HepG2 (cell line): ENCODE data around the gene SNX9. TPM values are rescaled to one million over a fixed set of nuclear protein-coding genes. Genes with fewer than 3 reads are reported as not detected.

Source experiments
- ATAC-seq: fragments of 200-7000 bp; cut with Tn5 transposase; 3 replicates; pipeline ENCODE4 v1.9.1; 2020; ENCODE audit warnings: mild to moderate bottlenecking, moderate library complexity
- BruUV-seq: library from RNA; stranded (reverse); fragments of 400-500 nt; replicated peaks from 2 replicates; lab custom pipeline; 2021; lab: Mats Ljungman, UMichigan
- CTCF ChIA-PET: fragments of 300-600 bp; formaldehyde crosslinking; extraction: SDS; loops from one replicate; lab custom pipeline; 2021; ENCODE audit warnings: low total read pairs, inconsistent platforms, low intra/inter-chr PET ratio; lab: Yijun Ruan, JAX
- POLR2A ChIA-PET: fragments of 350-600 bp; sonication (Branson Sonifier 250); formaldehyde crosslinking; loops from one replicate; lab custom pipeline; 2020; ENCODE audit warnings: antibody characterized with exemption, inconsistent platforms; lab: Yijun Ruan, JAX
- DNase-seq: peaks from one replicate; pipeline ENCODE4 v3.0.0-alpha.2; 2015; ENCODE audit warnings: low spot score
- FAIRE-seq: peaks from 3 replicates; lab custom pipeline; 2011; peaks lifted over from hg19 to GRCh38; lab: Jason Lieb, UNC
- H2AFZ ChIP-seq: one replicate; pipeline ENCODE4 v1.6.1; 2011; ENCODE audit warnings: low read length, inconsistent platforms
- H3K27ac ChIP-seq: fragments of 300-600 bp; 3 replicates; pipeline ENCODE4 v1.8.0; 2011; ENCODE audit warnings: mixed run types, mild to moderate bottlenecking, mixed read lengths, low read length, inconsistent platforms; ENCODE audit not compliant: insufficient read depth; ENCODE audit errors: extremely low read length
- H3K27me3 ChIP-seq, 2 experiments: fragments of 200-600 bp in 1 of 2; 2 replicates in 1 of 2; 3 replicates in 1 of 2; pipeline versions ENCODE4 v1.6.0 to v1.8.0; 2011; ENCODE audit warnings: low read length in 2 of 2, mild to moderate bottlenecking in 2 of 2, moderate library complexity in 2 of 2, inconsistent platforms in 1 of 2; ENCODE audit not compliant: insufficient read depth in 2 of 2, control insufficient read depth in 1 of 2
- H3K36me3 ChIP-seq, 2 experiments: fragments of 200-600 bp in 1 of 2; replicated peaks in 1 of 2; 2 replicates in 1 of 2; 3 replicates in 1 of 2; pipeline versions ENCODE4 v1.5.1 to v1.8.0; 2011; ENCODE audit warnings: low read length in 2 of 2, inconsistent platforms in 1 of 2; ENCODE audit not compliant: insufficient read depth in 2 of 2, control insufficient read depth in 1 of 2
- H3K4me1 ChIP-seq: 2 replicates; pipeline ENCODE4 v1.5.1; 2012; ENCODE audit warnings: low read length, inconsistent platforms; ENCODE audit not compliant: insufficient read depth
- H3K4me2 ChIP-seq: 2 replicates; pipeline ENCODE4 v1.6.0; 2011; ENCODE audit warnings: low read depth, low read length, inconsistent platforms
- H3K4me3 ChIP-seq, 3 experiments: fragments of 200-600 bp in 1 of 3; sonication (generic), shearing (Covaris generic) in 1 of 3; replicated peaks in 1 of 3; 2 replicates each; pipeline ENCODE4 v1.5.1; 2011 to 2016; ENCODE audit warnings: low read length in 3 of 3, inconsistent platforms in 2 of 3, low read depth in 2 of 3, mild to moderate bottlenecking in 2 of 3, control low read depth in 1 of 3, mixed read lengths in 1 of 3; ENCODE audit not compliant: insufficient read depth in 1 of 3
- H3K79me2 ChIP-seq: one replicate; pipeline ENCODE4 v1.6.1; 2011; ENCODE audit warnings: low read length, inconsistent platforms; ENCODE audit not compliant: insufficient read depth
- H3K9ac ChIP-seq: 2 replicates; pipeline ENCODE4 v1.6.0; 2011; ENCODE audit warnings: mild to moderate bottlenecking, low read depth, low read length, inconsistent platforms; ENCODE audit not compliant: insufficient read depth
- H3K9me3 ChIP-seq: 2 replicates; pipeline ENCODE4 v1.5.1; 2012; ENCODE audit warnings: mild to moderate bottlenecking, low read length
- H4K20me1 ChIP-seq: 2 replicates; pipeline ENCODE4 v1.6.0; 2011; ENCODE audit warnings: inconsistent platforms, mild to moderate bottlenecking, low read length, moderate library complexity; ENCODE audit not compliant: insufficient read depth
- AHDC1 ChIP-seq: sonication (generic); formaldehyde crosslinking; IDR thresholded peaks from 2 replicates; pipeline ENCODE4 v1.5.1; 2020; ENCODE audit warnings: mild to moderate bottlenecking, missing genetic modification reagents, borderline replicate concordance
- ARID3A ChIP-seq: IDR thresholded peaks from 2 replicates; pipeline ENCODE4 v1.6.1; 2012; ENCODE audit warnings: low read depth, low read length, improper control_type of control experiment
- FOSL2 ChIP-seq: sonication (generic); formaldehyde crosslinking; IDR thresholded peaks from 2 replicates; pipeline ENCODE4 v1.4.0; 2020; ENCODE audit warnings: missing genetic modification reagents
- FOXA3 ChIP-seq: IDR thresholded peaks from 2 replicates; pipeline ENCODE4 v1.6.1; 2016; ENCODE audit warnings: missing genetic modification reagents, missing compliant biosample characterization
- FOXP1 ChIP-seq, 2 experiments: fragments of 450-650 bp in 1 of 2; IDR thresholded peaks; 2 replicates each; pipeline ENCODE4 v1.6.1; 2017 to 2018; ENCODE audit warnings: antibody characterized with exemption in 1 of 2
- GATAD2A ChIP-seq: IDR thresholded peaks from 2 replicates; pipeline ENCODE4 v1.6.1; 2016
- NKX3-1 ChIP-seq: sonication (generic); formaldehyde crosslinking; IDR thresholded peaks from 2 replicates; pipeline ENCODE4 v1.5.0; 2020; ENCODE audit warnings: missing genetic modification reagents
- PRMT3 ChIP-seq: sonication (generic); formaldehyde crosslinking; IDR thresholded peaks from 2 replicates; pipeline ENCODE4 v1.8.1; 2022; ENCODE audit warnings: low read depth, mild to moderate bottlenecking, moderate library complexity, missing genetic modification reagents, borderline replicate concordance
- SOX13 ChIP-seq, 3 experiments: fragments of 450-650 bp in 1 of 3; sonication (generic) in 1 of 3; formaldehyde crosslinking in 1 of 3; IDR thresholded peaks in 2 of 3; conservative IDR thresholded peaks in 1 of 3; 2 replicates each; pipeline versions ENCODE4 v1.5.0 to v1.6.1; 2016 to 2020; ENCODE audit warnings: antibody characterized with exemption in 1 of 3, mild to moderate bottlenecking in 1 of 3, missing compliant biosample characterization in 1 of 3, missing genetic modification reagents in 1 of 3, moderate library complexity in 1 of 3
- SOX5 ChIP-seq: IDR thresholded peaks from 2 replicates; pipeline ENCODE4 v1.6.1; 2016; ENCODE audit warnings: borderline replicate concordance
- SOX6 ChIP-seq, 2 experiments: fragments of 450-650 bp in 1 of 2; sonication (generic) in 1 of 2; formaldehyde crosslinking in 1 of 2; IDR thresholded peaks; 2 replicates each; pipeline versions ENCODE4 v1.4.0 to v1.6.1; 2017 to 2020; ENCODE audit warnings: antibody characterized with exemption in 1 of 2, mild to moderate bottlenecking in 1 of 2, missing genetic modification reagents in 1 of 2
- SSRP1 ChIP-seq: IDR thresholded peaks from 2 replicates; pipeline ENCODE4 v1.6.1; 2016; ENCODE audit warnings: control low read depth
- ZKSCAN5 ChIP-seq: sonication (generic); formaldehyde crosslinking; IDR thresholded peaks from 2 replicates; pipeline ENCODE4 v1.5.1; 2020; ENCODE audit warnings: mild to moderate bottlenecking, missing genetic modification reagents
- ZNF335 ChIP-seq: sonication (generic); formaldehyde crosslinking; IDR thresholded peaks from 2 replicates; pipeline ENCODE4 v1.4.0; 2020; ENCODE audit warnings: missing genetic modification reagents
- ZNF776 ChIP-seq: sonication (generic); formaldehyde crosslinking; IDR thresholded peaks from 2 replicates; pipeline ENCODE4 v1.4.0; 2020; ENCODE audit warnings: mild to moderate bottlenecking, missing genetic modification reagents
- ZNF782 ChIP-seq: sonication (generic); formaldehyde crosslinking; IDR thresholded peaks from 2 replicates; pipeline ENCODE4 v1.4.0; 2020; ENCODE audit warnings: missing genetic modification reagents, mild to moderate bottlenecking, borderline replicate concordance
- WGBS: methylation state at CpG from one replicate; pipeline ENCODE4 v1.1.6; 2017; ENCODE audit warnings: low lambda C conversion rate; 5-methylcytosine and 5-hydroxymethylcytosine counted together
- in situ Hi-C: cut with HindIII; loops from 2 replicates; pipeline ENCODE4 v1.10.0; 2017; ENCODE audit warnings: low pct_unique_long_range_greater_than_20kb; ENCODE audit not compliant: extremely low pct_ligation_motif_present
- intact Hi-C: fragments of 100-400 bp; cut with micrococcal nuclease; formaldehyde crosslinking; loops from one replicate; pipeline ENCODE4 v1.10.0; 2022; ENCODE audit not compliant: unreplicated experiment
- polyA plus RNA-seq, 8 experiments: library from polyadenylated mRNA; depleted of rRNA in 3 of 8; stranded (reverse) in 7 of 8; unstranded in 1 of 8; fragments of >200 nt; fragmentation: Illumina TruSeq in 4 of 8; extraction: Trizol in 4 of 8; gene quantifications; 2 replicates each; pipeline versions ENCODE4 v1.2.1 to v1.2.3, GENCODE V29; 2011 to 2016; ENCODE audit warnings: low read depth in 4 of 8, missing spikeins in 1 of 8, mixed read lengths in 1 of 8; ENCODE audit not compliant: insufficient read depth in 1 of 8
- total RNA-seq, 5 experiments: library from RNA; depleted of rRNA; stranded (reverse); fragments of >200 nt; fragmentation: Illumina TruSeq; extraction: Trizol; gene quantifications; 2 replicates each; pipeline ENCODE4 v1.2.3, GENCODE V29; 2016; ENCODE audit warnings: low read depth in 1 of 5

The SNX9 gene
- total and polyA plus RNA-seq, 2 of the 13 experiments (the other 11 are each of a cell fraction or from before 2014, with no cell fraction given), result 21.9 to 36.0 TPM

GRCh38 chr6:157779705-157780604, 43.1 kb upstream of the SNX9 start:
- Histone ChIP-seq H3K4me2 (peak overlapping the region; percentile 19; the same call in 1 of the 2 replicates), H3K4me3 (no peak overlapping the region), H3K27ac (no peak overlapping the region), H3K79me2 (no peaks in the 10 kb centered on the region), H2AFZ (no peak overlapping the region), H3K36me3 (no peaks in the 10 kb centered on the region), H3K27me3 (peaks cover 2 to 28% of the 10 kb centered on the region in 2 experiments; a peak in 3 of 5 replicates), H3K9ac (no peak overlapping the region), H3K4me1 (peaks cover 9% of the 10 kb centered on the region), H4K20me1 (no peaks in the 10 kb centered on the region), H3K9me3 (no peaks in the 10 kb centered on the region)
- WGBS, result 19% methylated on average over 9 of the region's 9 CpGs
- DNase-seq (no peak), ATAC-seq (peak; percentile 76), FAIRE-seq (peak; percentile 37)
- CTCF ChIA-PET, result no interaction called here
- in situ Hi-C loops, result no loop called here
- no TSS peak for BruUV-seq
- POLR2A ChIA-PET, result no interaction called here
- intact Hi-C loops, result no loop called here
- no peak for TF ChIP-seq ZNF782 (CRISPR knock-in tag)
- no peak for TF ChIP-seq ZNF776 (CRISPR knock-in tag)
- no peak for TF ChIP-seq PRMT3
- TF ChIP-seq AHDC1 (CRISPR knock-in tag), result no peak
- peak; percentile 29; the same call in 1 of the 2 replicates for TF ChIP-seq FOXA3 (CRISPR knock-in tag)
- no peak for TF ChIP-seq SOX6 (IDR thresholded peaks at IDR 0.05)
- TF ChIP-seq SOX6 (CRISPR knock-in tag; IDR thresholded peaks at IDR 0.05), result peak; percentile 68; the same call in 1 of the 2 replicates
- no peak for TF ChIP-seq SOX13 (IDR thresholded peaks at IDR 0.05)
- peak in 1 of 2 experiments; percentile 87; a peak in 2 of 4 replicates for TF ChIP-seq SOX13 (CRISPR knock-in tag; conservative IDR thresholded peaks at IDR 0.05 in 1 of 2, IDR thresholded peaks at IDR 0.05 in 1 of 2)
- no peak for TF ChIP-seq ZKSCAN5
- 0 out of 2 replicates have a peak, but pooled peaks have one; percentile 14 for TF ChIP-seq GATAD2A
- TF ChIP-seq ZNF335 (CRISPR knock-in tag), result 0 out of 2 replicates have a peak, but pooled peaks have one; percentile 23
- TF ChIP-seq ARID3A, result no peak
- TF ChIP-seq SOX5 (CRISPR knock-in tag), result peak; percentile 76; the same call in 1 of the 2 replicates
- TF ChIP-seq NKX3-1, result no peak
- TF ChIP-seq SSRP1 (CRISPR knock-in tag), result no peak
- TF ChIP-seq FOXP1 (IDR thresholded peaks at IDR 0.05), result no peak
- TF ChIP-seq FOXP1 (CRISPR knock-in tag; IDR thresholded peaks at IDR 0.05), result 0 out of 2 replicates have a peak, but pooled peaks have one; percentile 24
- 0 out of 2 replicates have a peak, but pooled peaks have one; percentile 17 for TF ChIP-seq FOSL2 (CRISPR knock-in tag)
